Pulmonary artery endothelial cell (primary cell): ENCODE results near the gene ZNF559. TPM values are rescaled to one million over a fixed set of nuclear protein-coding genes. Genes with fewer than 3 reads are reported as not detected.

ENCODE experiments used
- DNase-seq: peaks from one replicate; pipeline ENCODE4 v3.0.0-alpha.2; 2011; ENCODE audit warnings: low read depth, low spot score
- total RNA-seq: library from RNA; depleted of rRNA; stranded (reverse); fragments of >200 nt; gene quantifications from 2 replicates; pipeline ENCODE4 v1.2.3, GENCODE V29; 2014

The ZNF559 gene
- total RNA-seq, 1 donor from 2014 or later = 7.6 TPM

DNA sequence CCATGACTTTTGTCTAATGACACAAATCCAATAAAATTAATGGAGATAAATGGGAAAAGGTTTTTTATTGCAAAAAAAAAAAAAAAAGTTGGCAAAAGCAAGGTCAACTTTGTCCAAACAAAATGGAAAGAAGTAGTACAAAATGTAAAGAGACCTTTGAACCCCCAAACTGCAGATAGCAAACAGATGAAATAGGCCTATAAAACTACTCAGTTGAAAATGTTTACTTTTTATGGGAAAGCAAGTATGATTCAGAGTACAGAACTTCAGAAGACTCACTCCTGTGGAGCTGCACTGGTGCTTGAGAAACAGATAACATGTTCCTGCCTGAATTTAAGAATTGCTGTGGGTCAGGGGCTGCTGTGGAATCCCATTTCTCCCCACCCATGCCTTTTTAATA lies 29.0 kb downstream of the ZNF559 start:
- DNase-seq = no peak

DNA sequence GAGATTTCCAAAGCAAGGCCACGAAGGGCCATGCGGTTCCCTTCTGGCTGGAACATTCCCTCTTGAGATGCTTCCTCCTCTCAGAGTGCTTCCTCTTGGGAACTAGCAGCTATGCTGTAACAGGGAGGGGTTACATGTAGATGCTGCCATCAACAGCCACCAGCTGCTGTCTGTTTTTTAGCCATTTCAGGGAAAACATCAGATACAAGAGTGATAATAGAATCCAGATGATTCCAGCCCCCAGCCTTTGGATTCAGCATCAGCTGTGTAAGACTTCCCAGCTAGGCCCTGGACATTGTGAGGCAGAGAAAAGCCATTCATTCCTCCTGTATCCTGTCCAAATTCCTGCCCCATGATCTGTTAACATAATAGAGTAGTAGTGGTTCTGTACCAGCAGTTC lies 30.7 kb downstream of the ZNF559 start:
- DNase-seq = no peak

DNA sequence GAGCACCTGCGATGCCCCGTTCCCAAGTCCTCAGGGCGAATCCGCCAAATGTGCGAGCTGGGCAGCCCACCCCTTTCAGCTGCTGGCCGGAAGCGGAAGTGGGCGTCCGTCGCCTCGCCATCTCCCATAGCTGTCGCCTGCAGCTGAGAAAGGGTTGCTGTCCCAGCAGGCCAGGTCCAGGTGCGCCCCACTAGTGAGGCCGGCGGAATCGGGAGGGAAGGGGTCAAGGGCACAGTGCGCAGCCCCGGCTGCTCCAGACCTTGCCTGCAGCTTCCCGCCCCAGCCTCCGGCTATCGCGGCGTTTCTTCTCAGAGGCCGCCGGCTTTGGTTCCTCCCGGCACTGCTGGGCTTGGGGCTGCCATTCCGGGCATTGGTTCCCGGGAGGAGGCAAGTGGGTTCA lies 38.9 kb downstream of the ZNF559 start, which contains the start of gene ZNF177:
TSS of gene ZNF177 (plus strand) at position 109 of the 400 bp plus-strand sequence. CDS start 15,299 bp downstream, outside the sequence.
- no peak for DNase-seq

DNA sequence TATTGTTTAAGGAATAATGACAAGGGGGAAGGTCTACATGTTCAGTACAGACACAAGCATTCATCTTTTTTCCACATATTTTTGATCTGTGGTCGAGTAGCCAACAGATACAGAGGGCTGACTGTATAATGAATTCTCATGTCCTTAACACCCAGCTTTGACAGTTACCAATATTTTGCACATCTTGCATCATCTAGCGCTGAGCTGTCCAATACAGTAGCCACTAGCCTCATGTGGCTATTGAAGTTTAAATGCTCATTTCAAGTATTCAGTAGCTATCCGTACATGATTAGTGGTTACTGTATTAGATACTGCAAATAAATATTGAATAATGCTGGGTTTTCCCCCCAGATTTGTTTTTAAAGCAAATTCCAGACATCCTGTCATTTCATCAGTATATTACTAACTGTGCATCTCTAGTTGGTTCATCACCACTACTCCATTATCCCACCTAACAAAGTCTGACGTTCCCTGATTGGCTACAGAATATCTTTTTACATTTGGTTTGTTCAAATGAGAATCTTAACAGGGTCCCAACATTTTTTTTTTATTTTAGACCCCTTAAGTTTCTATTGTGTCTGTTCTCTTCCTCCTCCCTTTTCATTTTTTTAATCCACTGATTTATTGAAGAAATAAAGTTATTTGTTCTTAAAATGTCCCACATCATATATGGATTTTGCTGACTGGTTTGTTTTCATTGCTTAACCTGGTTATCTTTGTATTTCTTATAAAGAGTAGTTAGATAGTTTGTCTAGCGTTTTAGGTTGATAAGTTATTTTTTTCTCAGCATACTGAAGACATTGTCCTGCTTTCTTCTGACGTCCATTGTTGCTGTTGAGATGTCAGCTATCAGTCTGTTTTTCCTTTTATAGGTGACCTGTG lies 47.0 kb downstream of the ZNF559 start:
- no peak for DNase-seq

DNA sequence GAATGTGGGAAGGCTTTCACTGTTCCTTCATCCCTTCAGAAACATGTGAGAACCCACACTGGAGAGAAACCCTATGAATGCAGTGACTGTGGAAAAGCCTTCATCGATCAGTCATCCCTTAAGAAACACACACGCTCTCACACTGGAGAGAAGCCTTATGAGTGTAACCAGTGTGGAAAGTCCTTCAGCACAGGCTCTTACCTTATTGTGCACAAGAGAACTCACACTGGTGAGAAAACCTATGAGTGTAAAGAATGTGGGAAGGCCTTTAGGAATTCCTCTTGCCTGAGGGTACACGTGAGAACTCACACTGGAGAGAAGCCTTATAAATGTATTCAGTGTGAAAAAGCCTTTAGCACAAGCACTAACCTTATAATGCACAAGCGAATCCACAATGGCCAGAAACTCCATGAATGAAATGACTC lies 57.4 kb downstream of the ZNF559 start:
- DNase-seq = no peak

Other genes starting within 250 kb of the ZNF559 start
- not detected in 2 replicates for gene OR1M1, start 237.1 kb upstream of the ZNF559 start, total RNA-seq
- gene OR7G2, start 216.7 kb upstream of the ZNF559 start, total RNA-seq = not detected in 2 replicates
- gene OR7G1, start 208.4 kb upstream of the ZNF559 start, total RNA-seq = not detected in 2 replicates
- gene OR7G3, start 197.2 kb upstream of the ZNF559 start, total RNA-seq = not detected in 2 replicates
- gene ZNF317, start 183.8 kb upstream of the ZNF559 start, total RNA-seq = 13.9 and 17.2 TPM in 2 replicates
- gene OR7D2, start 145.2 kb upstream of the ZNF559 start, total RNA-seq = not detected in 2 replicates
- gene OR7D4, start 104.6 kb upstream of the ZNF559 start, total RNA-seq = not detected in 2 replicates
- not detected in 2 replicates for gene OR7E24, start 73.2 kb upstream of the ZNF559 start, total RNA-seq
- gene ZNF699, start 14.3 kb upstream of the ZNF559 start, total RNA-seq = 3.9 and 6.0 TPM in 2 replicates
- 0.40 and 1.4 TPM in 2 replicates for gene ZNF177, start 38.8 kb downstream of the ZNF559 start, total RNA-seq
- 10.5 and 11.3 TPM in 2 replicates for gene ZNF266, start 111.4 kb downstream of the ZNF559 start, total RNA-seq
- 2.1 TPM in 1 of 2 replicates, not detected in the other for gene ZNF560, start 174.4 kb downstream of the ZNF559 start, total RNA-seq
- 20.2 and 24.4 TPM in 2 replicates for gene ZNF426, start 214.5 kb downstream of the ZNF559 start, total RNA-seq